Psoas muscle (tissue), 8 donors: ENCODE data around the gene RPS6KL1. TPM values are rescaled to one million over a fixed set of nuclear protein-coding genes. Genes with fewer than 3 reads are reported as not detected.

Source experiments
- ATAC-seq, 4 donors: fragments of 200-7000 bp; cut with Tn5 transposase; one replicate each; pipeline ENCODE4 v1.9.1; 2020; ENCODE audit warnings: moderate library complexity in 3 of 4, mild to moderate bottlenecking in 2 of 4
- DNase-seq, 2 donors: peaks; one replicate each; pipeline ENCODE4 v3.0.0-alpha.2; 2020
- H3K27ac ChIP-seq: fragments of 200-600 bp; one replicate; pipeline ENCODE4 v1.8.0; 2022
- H3K27me3 ChIP-seq, 3 donors: fragments of 200-600 bp in 1 of 3; one replicate each; pipeline versions ENCODE4 v1.6.1 to v1.8.0; 2013 to 2022; ENCODE audit warnings: low read length in 2 of 3, mild to moderate bottlenecking in 2 of 3, moderate library complexity in 1 of 3; ENCODE audit not compliant: insufficient read depth in 3 of 3
- H3K36me3 ChIP-seq, 2 donors: fragments of 200-600 bp in 1 of 2; one replicate each; pipeline versions ENCODE4 v1.6.1 to v1.8.0; 2013 to 2022; ENCODE audit warnings: low read depth in 1 of 2, mild to moderate bottlenecking in 1 of 2, moderate library complexity in 1 of 2; ENCODE audit not compliant: insufficient read depth in 1 of 2
- H3K4me1 ChIP-seq: fragments of 200-600 bp; one replicate; pipeline ENCODE4 v1.8.0; 2022
- H3K4me3 ChIP-seq: fragments of 200-600 bp; one replicate; pipeline ENCODE4 v1.8.0; 2022; ENCODE audit warnings: mild to moderate bottlenecking
- H3K9me3 ChIP-seq: fragments of 200-600 bp; one replicate; pipeline ENCODE4 v1.8.0; 2022
- WGBS, 3 donors: extraction: QIAGEN DNeasy Blood & Tissue Kit; methylation state at CpG; one replicate each; pipeline versions ENCODE4 v1.1.6 to v1.1.7; 2013; 5-methylcytosine and 5-hydroxymethylcytosine counted together
- intact Hi-C, 2 donors: fragments of 100-400 bp; cut with DNase I; formaldehyde crosslinking; loops; one replicate each; pipeline versions ENCODE4 v1.11.0 to v1.14.2; 2022
- polyA plus RNA-seq, 3 donors: library from polyadenylated mRNA; stranded (reverse); fragments of 200-250 nt; gene quantifications; one replicate each; pipeline ENCODE4 v1.2.3, GENCODE V29; 2013
- total RNA-seq, 4 donors: library from RNA; stranded (reverse); fragmentation: NEBNext Ultra II Directional in 2 of 4; extraction: Animal tissue kit (Norgen Biotek cat#: 25700) in 2 of 4; gene quantifications; one replicate each; pipeline versions ENCODE4 v1.2.1 to v1.2.4, GENCODE V29; 2021 to 2023
- TF ChIP-seq, protein P1 (sequence below): fragments of 200-600 bp; IDR thresholded peaks from one replicate; pipeline ENCODE4 v1.8.0; 2022; ENCODE audit warnings: antibody characterized with exemption
- donor health status: healthy with polysubstance abuse.
- donor health status: DM: no; HTN: no; CAD: no; lungs with moderate emphysema.
- donor health status: Bipolar disorder and iron deficiency.
- donor health status: healthy.
- donor health status: DM: yes; HTN: yes; CAD: no.
- donor health status: DM: no; HTN: no; CAD: no.
- donor health status: DM: no; HTN: no; CAD: no.
- donor health status: DM: yes; HTN: yes; CAD: no.

RPS6KL1 gene
- total and polyA plus RNA-seq, 7 donors, result 9.4 to 34.1 (median 25.6) TPM

DNA sequence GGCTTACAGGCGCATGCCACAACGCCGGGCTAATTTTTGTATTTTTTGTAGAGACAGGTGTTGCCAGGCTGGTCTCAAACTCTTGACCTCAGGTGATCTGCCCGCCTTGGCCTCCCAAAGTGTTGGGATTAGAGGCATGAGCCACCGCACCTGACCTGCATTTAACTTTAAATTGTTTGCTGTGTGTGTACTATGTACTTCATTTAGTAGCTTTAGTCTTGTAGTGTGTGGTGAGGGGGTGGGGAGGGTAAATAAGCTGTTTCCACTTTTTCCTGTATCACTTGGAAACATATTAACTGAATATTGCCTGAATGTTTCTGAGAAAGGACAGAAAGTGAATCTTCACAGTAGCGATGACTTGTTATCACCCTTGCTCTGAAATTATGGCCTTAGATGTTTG lies 32.8 kb downstream of the RPS6KL1 start:
- H3K27me3 ChIP-seq, result no peaks in the 10 kb centered on the region
- H3K4me3 ChIP-seq, result no peak overlapping the region
- intact Hi-C loops, result no loop called here
- WGBS, 3 donors, result 92 to 97% (median 94%) methylated on average over 6 of the region's 6 CpGs
- DNase-seq, result no peak
- no peak for ATAC-seq
- no peaks in the 10 kb centered on the region for H3K9me3 ChIP-seq
- TF ChIP-seq, protein P1, sequence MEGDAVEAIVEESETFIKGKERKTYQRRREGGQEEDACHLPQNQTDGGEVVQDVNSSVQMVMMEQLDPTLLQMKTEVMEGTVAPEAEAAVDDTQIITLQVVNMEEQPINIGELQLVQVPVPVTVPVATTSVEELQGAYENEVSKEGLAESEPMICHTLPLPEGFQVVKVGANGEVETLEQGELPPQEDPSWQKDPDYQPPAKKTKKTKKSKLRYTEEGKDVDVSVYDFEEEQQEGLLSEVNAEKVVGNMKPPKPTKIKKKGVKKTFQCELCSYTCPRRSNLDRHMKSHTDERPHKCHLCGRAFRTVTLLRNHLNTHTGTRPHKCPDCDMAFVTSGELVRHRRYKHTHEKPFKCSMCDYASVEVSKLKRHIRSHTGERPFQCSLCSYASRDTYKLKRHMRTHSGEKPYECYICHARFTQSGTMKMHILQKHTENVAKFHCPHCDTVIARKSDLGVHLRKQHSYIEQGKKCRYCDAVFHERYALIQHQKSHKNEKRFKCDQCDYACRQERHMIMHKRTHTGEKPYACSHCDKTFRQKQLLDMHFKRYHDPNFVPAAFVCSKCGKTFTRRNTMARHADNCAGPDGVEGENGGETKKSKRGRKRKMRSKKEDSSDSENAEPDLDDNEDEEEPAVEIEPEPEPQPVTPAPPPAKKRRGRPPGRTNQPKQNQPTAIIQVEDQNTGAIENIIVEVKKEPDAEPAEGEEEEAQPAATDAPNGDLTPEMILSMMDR, result no peak
- H3K36me3 ChIP-seq, result peaks cover 26 to 92% of the 10 kb centered on the region in 2 donors
- H3K27ac ChIP-seq, result no peak overlapping the region
- H3K4me1 ChIP-seq, result peaks cover 30% of the 10 kb centered on the region

DNA sequence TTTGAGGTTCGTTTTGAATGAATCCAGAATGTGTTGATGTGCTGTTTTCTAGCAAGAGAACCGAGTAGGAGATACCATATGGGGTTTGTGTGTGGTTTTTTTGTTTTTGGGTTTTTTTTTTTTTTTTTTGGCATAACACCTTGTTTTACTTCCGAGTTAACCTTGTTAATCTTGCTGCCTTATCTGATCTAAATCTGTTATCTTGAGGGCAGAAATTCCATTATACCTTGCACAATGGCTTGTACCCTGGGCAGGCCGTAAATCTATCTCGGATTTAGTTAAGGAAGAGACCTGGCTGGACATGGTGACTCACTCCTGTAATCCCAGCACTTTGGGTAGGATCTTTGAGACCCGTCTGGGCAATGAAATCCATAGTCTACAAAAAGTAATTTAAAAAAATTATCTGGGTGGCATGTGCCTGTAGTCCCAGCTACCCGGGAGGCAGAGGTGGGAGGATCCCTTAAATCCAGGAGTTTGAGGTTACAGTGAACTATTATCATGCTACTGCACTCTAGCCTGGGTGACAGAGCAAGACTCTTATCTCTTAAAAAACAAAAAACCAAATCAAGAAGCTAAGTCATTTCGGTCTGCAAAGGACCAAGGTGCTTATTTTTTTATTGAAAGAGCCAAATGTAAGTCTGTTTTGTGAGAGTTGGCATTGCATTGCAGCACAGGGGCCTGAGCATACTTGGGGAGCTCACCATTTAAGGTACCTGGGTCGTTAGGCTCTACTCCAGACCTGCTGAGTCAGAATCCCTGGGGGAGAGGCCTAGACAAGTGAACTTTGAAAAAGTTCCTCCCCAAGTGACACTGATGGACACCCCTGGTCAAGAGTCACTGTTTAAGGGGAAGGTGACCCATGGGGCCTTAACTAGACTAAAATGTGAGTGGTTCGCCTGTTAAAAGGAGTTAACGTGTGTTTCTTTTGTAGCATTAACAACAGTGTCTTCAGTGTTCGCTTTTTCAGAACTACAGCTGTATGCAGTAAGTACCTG lies 34.6 kb downstream of the RPS6KL1 start:
- intact Hi-C loops, result no loop called here
- Histone ChIP-seq H3K36me3 (peaks cover 16 to 84% of the 10 kb centered on the region in 2 donors), H3K9me3 (no peaks in the 10 kb centered on the region), H3K27ac (no peak overlapping the region), H3K4me1 (peaks cover 47% of the 10 kb centered on the region), H3K27me3 (no peaks in the 10 kb centered on the region), H3K4me3 (no peak overlapping the region)
- TF ChIP-seq, protein P1, result no peak
- DNase-seq (no peak), ATAC-seq (peak in 3 of 4 donors; percentile 41 to 69 (median 50))
- WGBS, 3 donors, result 59 to 75% (median 66%) methylated on average over 12 of the region's 12 CpGs

DNA sequence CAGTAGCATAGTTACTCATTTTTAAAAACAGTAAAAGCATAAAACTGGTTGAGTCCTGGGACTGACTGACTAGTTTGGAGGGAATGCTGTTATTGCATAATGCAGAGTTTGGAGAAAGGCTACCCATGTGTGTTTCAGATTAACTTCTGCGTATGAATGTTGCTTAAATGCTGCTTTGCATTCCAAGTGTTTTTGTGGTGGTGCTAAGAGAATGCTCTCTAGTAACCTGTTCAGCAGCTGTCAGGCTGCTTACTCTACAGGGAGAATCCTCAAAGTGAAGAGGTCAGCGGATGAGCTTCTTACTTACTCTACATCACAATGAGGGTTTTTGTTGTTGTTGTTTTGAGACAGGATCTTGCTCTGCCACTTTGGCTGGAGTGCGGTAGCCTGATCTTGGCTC lies 37.1 kb downstream of the RPS6KL1 start:
- peak overlapping the region; percentile 69 for H3K27ac ChIP-seq
- H3K36me3 ChIP-seq, result peaks cover 6 to 60% of the 10 kb centered on the region in 2 donors
- TF ChIP-seq, protein P1, result no peak
- H3K27me3 ChIP-seq, result no peaks in the 10 kb centered on the region
- 41 to 57% (median 48%) methylated on average over 3 of the region's 3 CpGs for WGBS, 3 donors
- peak; percentile 5 to 43 (median 14) for ATAC-seq
- no peak for DNase-seq
- no peaks in the 10 kb centered on the region for H3K9me3 ChIP-seq
- intact Hi-C loops, result no loop called here
- H3K4me3 ChIP-seq, result no peak overlapping the region
- peaks cover 59% of the 10 kb centered on the region for H3K4me1 ChIP-seq

DNA sequence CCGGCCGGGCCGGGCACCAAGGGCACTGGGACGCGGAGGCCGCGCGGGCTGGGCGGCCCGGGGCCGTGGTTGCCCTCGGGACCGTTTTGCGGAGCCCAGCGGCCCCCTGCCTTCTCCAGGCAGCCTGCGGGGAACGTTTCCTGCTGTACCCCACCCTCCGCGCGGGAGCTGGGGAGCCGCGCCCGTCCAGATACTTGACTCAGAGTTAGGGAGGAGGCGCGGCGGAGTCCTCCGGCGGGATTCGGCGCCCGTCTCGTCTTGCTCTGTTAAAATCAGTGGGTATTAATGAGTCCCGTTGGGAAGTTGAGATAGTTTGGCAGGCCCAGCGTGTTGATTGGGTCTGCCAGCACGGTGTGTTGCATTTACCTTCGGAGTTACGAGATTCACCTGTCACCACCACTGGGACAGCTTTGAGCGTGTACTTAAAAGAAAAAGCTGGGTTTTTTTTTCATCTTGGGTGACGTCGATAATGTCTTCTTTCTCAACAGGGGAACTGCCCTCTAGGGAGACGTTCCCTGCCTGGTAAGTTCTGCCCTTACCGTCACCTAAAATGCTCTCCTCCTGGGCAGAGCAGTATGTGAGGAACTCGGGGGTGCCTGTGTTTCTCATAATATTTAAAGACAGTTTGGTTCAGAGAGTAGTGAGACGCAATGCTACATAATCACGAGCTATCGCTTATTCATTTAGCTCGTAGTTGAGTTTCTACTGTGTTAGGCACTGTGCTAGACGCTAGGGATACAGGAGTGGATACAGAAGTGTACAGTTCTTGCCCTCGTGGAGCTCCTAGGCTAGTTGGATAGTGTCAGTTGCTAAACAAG lies 40.7 kb downstream of the RPS6KL1 start:
- intact Hi-C loops, result no loop called here
- ATAC-seq, result peak; percentile 47 to 65 (median 60)
- 0 to 1% (median 1%) methylated on average over 41 to 49 of the region's 49 CpGs for WGBS, 3 donors
- H3K9me3 ChIP-seq, result no peaks in the 10 kb centered on the region
- H3K27ac ChIP-seq, result peak overlapping the region; percentile 90
- no peaks in the 10 kb centered on the region for H3K27me3 ChIP-seq
- H3K4me3 ChIP-seq, result peak overlapping the region; percentile 80
- TF ChIP-seq, protein P1, result no peak
- DNase-seq, result peak; percentile 58 to 78
- H3K36me3 ChIP-seq, result peaks cover 0 to 27% of the 10 kb centered on the region in 2 donors
- peaks cover 49% of the 10 kb centered on the region for H3K4me1 ChIP-seq
